DOHH2 (cell line): ENCODE measurements around the gene SLC22A4.

Source experiments
- CTCF ChIP-seq: fragments of 200-600 bp; sonication (generic); IDR thresholded peaks from one replicate; pipeline ENCODE4 v1.5.1; 2014; ENCODE audit warnings: antibody characterized with exemption, mild to moderate bottlenecking, low read depth, low read length; ENCODE audit not compliant: poor library complexity, severe bottlenecking
- EZH2phosphoT487 ChIP-seq: fragments of 200-600 bp; sonication (generic); IDR thresholded peaks from 2 replicates; pipeline ENCODE4 v1.6.1; 2017; ENCODE audit warnings: borderline replicate concordance, mild to moderate bottlenecking, antibody characterized with exemption, low read length, moderate library complexity, mixed read lengths

DNA sequence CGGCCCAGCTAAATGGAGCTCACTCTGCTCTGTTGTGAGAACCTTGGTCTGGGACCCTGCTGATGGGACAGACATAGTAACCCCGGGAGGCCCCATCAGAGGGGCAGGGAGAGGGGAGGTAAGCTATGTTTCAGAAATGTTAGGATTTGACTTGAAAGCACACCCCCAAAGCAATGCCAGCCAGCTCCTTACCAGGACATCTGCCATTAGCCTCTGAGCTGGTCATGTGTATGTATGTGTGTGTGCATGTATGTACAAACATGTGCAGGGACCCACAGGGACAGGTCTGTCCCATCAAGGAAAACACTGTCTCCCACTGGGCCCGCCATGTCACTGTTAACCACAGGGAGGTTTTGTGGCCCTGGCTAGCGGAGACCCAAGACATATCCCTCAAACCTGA is 14.5 kb downstream of the SLC22A4 start:
- no peak for TF ChIP-seq CTCF
- no peak for TF ChIP-seq EZH2phosphoT487
